H1 (cell line): ENCODE measurements around the gene LTB4R. TPM values are rescaled to one million over a fixed set of nuclear protein-coding genes. Genes with fewer than 3 reads are reported as not detected.

Experiments
- CBX8 ChIP-seq: fragments of 300-800, 300-1000 bp; sonication (generic); IDR thresholded peaks from 2 replicates; pipeline ENCODE4 v1.7.1; 2016; ENCODE audit warnings: low read depth, low read length, borderline replicate concordance
- CHD7 ChIP-seq: fragments of 300-600 bp; sonication (generic); IDR thresholded peaks from 2 replicates; pipeline ENCODE4 v1.7.1; 2012; ENCODE audit warnings: low read length, moderate library complexity, mild to moderate bottlenecking, inconsistent platforms; ENCODE audit not compliant: insufficient replicate concordance
- CTBP2 ChIP-seq: IDR thresholded peaks from 2 replicates; pipeline ENCODE4 v1.7.0; 2011; ENCODE audit warnings: borderline replicate concordance, mild to moderate bottlenecking, moderate library complexity, mixed read lengths, low read length; ENCODE audit not compliant: insufficient read depth, insufficient read length
- EGR1 ChIP-seq: IDR thresholded peaks from 2 replicates; pipeline ENCODE4 v1.6.1; 2011; ENCODE audit warnings: low read depth, low read length, borderline replicate concordance
- FOSL1 ChIP-seq: IDR thresholded peaks from 2 replicates; pipeline ENCODE4 v1.6.1; 2011; ENCODE audit warnings: mild to moderate bottlenecking, low read depth, low read length, moderate library complexity; ENCODE audit not compliant: insufficient read depth
- KDM4A ChIP-seq: IDR thresholded peaks from one replicate; pipeline ENCODE4 v1.7.1; 2012; ENCODE audit warnings: low read depth, mild to moderate bottlenecking, moderate library complexity, low read length, inconsistent platforms; ENCODE audit not compliant: severe bottlenecking
- KDM5A ChIP-seq: fragments of 200-600 bp; IDR thresholded peaks from 2 replicates; pipeline ENCODE4 v1.7.1; 2012; ENCODE audit warnings: mild to moderate bottlenecking, low read length, inconsistent platforms, mixed read lengths
- MAFK ChIP-seq: IDR thresholded peaks from 2 replicates; pipeline ENCODE4 v1.6.1; 2012; ENCODE audit warnings: low read depth, mild to moderate bottlenecking, improper control_type of control experiment, low read length
- SRF ChIP-seq: IDR thresholded peaks from 2 replicates; pipeline ENCODE4 v1.6.1; 2011; ENCODE audit warnings: mild to moderate bottlenecking, low read depth, low read length, moderate library complexity
- TBP ChIP-seq: IDR thresholded peaks from 2 replicates; pipeline ENCODE4 v1.6.1; 2011; ENCODE audit warnings: low read depth, low read length, improper control_type of control experiment
- TEAD4 ChIP-seq: IDR thresholded peaks from 2 replicates; pipeline ENCODE4 v1.6.1; 2012; ENCODE audit warnings: low read depth, low read length, inconsistent platforms, mixed read lengths
- polyA plus RNA-seq, 7 experiments: library from polyadenylated mRNA; depleted of rRNA in 3 of 7; stranded (reverse) in 5 of 7; unstranded in 2 of 7; fragments of >200 nt in 5 of 7; fragments of 200-250 nt in 2 of 7; gene quantifications; 1 replicate in 5 of 7; 2 replicates in 1 of 7; 4 replicates in 1 of 7; pipeline versions ENCODE4 v1.2.1 to v1.2.3, GENCODE V29; 2011 to 2013; ENCODE audit warnings: missing spikeins in 2 of 7, mixed read lengths in 2 of 7
- total RNA-seq: library from RNA; stranded (reverse); fragmentation: NEBNext Ultra II Directional; extraction: Animal tissue kit (Norgen Biotek cat#: 25700); gene quantifications from 2 replicates; pipeline ENCODE4 v1.2.1, GENCODE V29; 2021

LTB4R gene
- total and polyA plus RNA-seq, 2 of the 8 experiments (the other 6 are each of a cell fraction or from before 2014, with no cell fraction given), result 4.1 to 6.7 TPM

GRCh38 chr14:24290746-24291145 is 20.6 kb upstream of the LTB4R start (continued):
- TF ChIP-seq CHD7, result no peak
- no peak for TF ChIP-seq EGR1
- no peak for TF ChIP-seq SRF
- TF ChIP-seq CTBP2, result no peak
- TF ChIP-seq KDM4A, result no peak
- TF ChIP-seq MAFK, result no peak
- no peak for TF ChIP-seq KDM5A
- TF ChIP-seq FOSL1, result no peak
- no peak for TF ChIP-seq CBX8
- no peak for TF ChIP-seq TBP
- no peak for TF ChIP-seq TEAD4
- TF ChIP-seq, all 59 proteins: peak for 0
